Liver (tissue), 9 donors: ENCODE measurements around the gene TFAP2A. TPM values are rescaled to one million over a fixed set of nuclear protein-coding genes. Genes with fewer than 3 reads are reported as not detected.

Experiments used
- DNase-seq: peaks from one replicate; pipeline ENCODE4 v3.0.0-alpha.2; 2017; ENCODE audit warnings: low spot score
- H3K27ac ChIP-seq, 2 donors: one replicate each; pipeline ENCODE4 v1.7.0; 2013; ENCODE audit warnings: inconsistent platforms in 2 of 2, low read length in 2 of 2, control low read depth in 1 of 2, low read depth in 1 of 2, mild to moderate bottlenecking in 1 of 2
- H3K27me3 ChIP-seq, 4 donors: one replicate each; pipeline versions ENCODE4 v1.6.1 to v1.7.0; 2013; ENCODE audit warnings: low read length in 3 of 4, inconsistent platforms in 1 of 4, mild to moderate bottlenecking in 1 of 4, moderate library complexity in 1 of 4; ENCODE audit not compliant: control insufficient read depth in 4 of 4, insufficient read depth in 4 of 4
- H3K36me3 ChIP-seq, 4 donors: one replicate each; pipeline versions ENCODE4 v1.6.1 to v1.7.0; 2013; ENCODE audit warnings: low read length in 3 of 4, mild to moderate bottlenecking in 3 of 4, low read depth in 1 of 4, moderate library complexity in 1 of 4; ENCODE audit not compliant: control insufficient read depth in 4 of 4, insufficient read depth in 3 of 4
- H3K4me1 ChIP-seq, 4 donors: one replicate each; pipeline versions ENCODE4 v1.6.1 to v1.7.0; 2013; ENCODE audit warnings: low read length in 3 of 4, mild to moderate bottlenecking in 3 of 4, moderate library complexity in 1 of 4; ENCODE audit not compliant: control insufficient read depth in 4 of 4, insufficient read depth in 4 of 4
- H3K4me3 ChIP-seq, 3 donors: one replicate each; pipeline versions ENCODE4 v1.6.1 to v1.7.0; 2013; ENCODE audit warnings: low read length in 3 of 3, control low read depth in 1 of 3, low read depth in 1 of 3, mild to moderate bottlenecking in 1 of 3
- H3K9ac ChIP-seq, 2 donors: one replicate each; pipeline ENCODE4 v1.7.0; 2013; ENCODE audit warnings: low read length in 2 of 2, mild to moderate bottlenecking in 2 of 2, moderate library complexity in 2 of 2, control low read depth in 1 of 2, low read depth in 1 of 2
- H3K9me3 ChIP-seq, 4 donors: one replicate each; pipeline versions ENCODE4 v1.6.1 to v1.7.0; 2013; ENCODE audit warnings: low read length in 3 of 4; ENCODE audit not compliant: control insufficient read depth in 4 of 4
- ATF3 ChIP-seq: IDR thresholded peaks from 2 replicates; pipeline ENCODE4 v1.6.1; 2016; ENCODE audit warnings: antibody characterized with exemption
- EGR1 ChIP-seq, 2 donors: IDR thresholded peaks; 2 replicates each; pipeline ENCODE4 v1.6.1; 2016 to 2018; ENCODE audit warnings: antibody characterized with exemption in 2 of 2, low read depth in 2 of 2
- FOXA1 ChIP-seq: IDR thresholded peaks from 2 replicates; pipeline ENCODE4 v1.6.1; 2016; ENCODE audit warnings: antibody characterized with exemption
- FOXA2 ChIP-seq: IDR thresholded peaks from 2 replicates; pipeline ENCODE4 v1.6.1; 2016; ENCODE audit warnings: antibody characterized with exemption
- GABPA ChIP-seq, 2 donors: IDR thresholded peaks in 1 of 2; conservative IDR thresholded peaks in 1 of 2; 2 replicates each; pipeline ENCODE4 v1.6.1; 2016; ENCODE audit warnings: antibody characterized with exemption in 2 of 2, mild to moderate bottlenecking in 1 of 2, moderate library complexity in 1 of 2
- HNF4A ChIP-seq, 2 donors: conservative IDR thresholded peaks; 2 replicates each; pipeline ENCODE4 v1.6.1; 2016; ENCODE audit warnings: antibody characterized with exemption in 2 of 2, mild to moderate bottlenecking in 2 of 2
- HNF4G ChIP-seq: IDR thresholded peaks from 2 replicates; pipeline ENCODE4 v1.6.1; 2016; ENCODE audit warnings: antibody characterized with exemption
- JUND ChIP-seq, 2 donors: IDR thresholded peaks; 2 replicates each; pipeline ENCODE4 v1.6.1; 2016; ENCODE audit warnings: antibody characterized with exemption in 2 of 2
- NR2F2 ChIP-seq: IDR thresholded peaks from 2 replicates; pipeline ENCODE4 v1.6.1; 2016; ENCODE audit warnings: antibody characterized with exemption
- RAD21 ChIP-seq, 2 donors: IDR thresholded peaks; 2 replicates each; pipeline ENCODE4 v1.6.1; 2016; ENCODE audit warnings: antibody characterized with exemption in 2 of 2, mild to moderate bottlenecking in 2 of 2
- SP1 ChIP-seq: IDR thresholded peaks from 2 replicates; pipeline ENCODE4 v1.6.1; 2018; ENCODE audit warnings: antibody characterized with exemption, mild to moderate bottlenecking
- TAF1 ChIP-seq: conservative IDR thresholded peaks from 2 replicates; pipeline ENCODE4 v1.6.1; 2016; ENCODE audit warnings: antibody characterized with exemption, mild to moderate bottlenecking
- YY1 ChIP-seq: IDR thresholded peaks from 2 replicates; pipeline ENCODE4 v1.6.1; 2016; ENCODE audit warnings: antibody characterized with exemption, mild to moderate bottlenecking
- WGBS: extraction: QIAGEN DNeasy Blood & Tissue Kit; methylation state at CpG from one replicate; pipeline ENCODE4 v1.1.7; 2013; 5-methylcytosine and 5-hydroxymethylcytosine counted together
- polyA plus RNA-seq, 2 donors: library from polyadenylated mRNA; stranded (reverse) in 1 of 2; unstranded in 1 of 2; fragments of 200-250 nt in 1 of 2; fragments of >200 nt in 1 of 2; fragmentation: Nextera tagmentation in 1 of 2; extraction: Ambion mirVana in 1 of 2; gene quantifications; one replicate each; pipeline versions ENCODE4 v1.2.1 to v1.2.3, GENCODE V29; 2013 to 2015
- total RNA-seq, 2 donors: library from RNA; depleted of rRNA; stranded (reverse); fragments of >200 nt; gene quantifications; one replicate each; pipeline ENCODE4 v1.2.3, GENCODE V29; 2014
- TF ChIP-seq, protein P1 (sequence below): fragments of 150-350 bp; IDR thresholded peaks from 2 replicates; pipeline ENCODE4 v1.5.1; 2017; ENCODE audit warnings: improper control_type of control experiment, low read depth, low read length; ENCODE audit not compliant: missing input control
- TF ChIP-seq, protein P2 (sequence below): IDR thresholded peaks from 2 replicates; pipeline ENCODE4 v1.6.1; 2016; ENCODE audit warnings: antibody characterized with exemption
- TF ChIP-seq, protein P3 (sequence below): IDR thresholded peaks from 2 replicates; pipeline ENCODE4 v1.6.1; 2016; ENCODE audit warnings: antibody characterized with exemption, mild to moderate bottlenecking
- TF ChIP-seq, protein P4 (sequence below): IDR thresholded peaks from 2 replicates; pipeline ENCODE4 v1.6.1; 2016; ENCODE audit warnings: antibody characterized with exemption
- donor health status: healthy.
- donor health status: healthy.
- donor health status: healthy.
- donor health status: healthy.
- donor health status: healthy.

The TFAP2A gene
- total and polyA plus RNA-seq, 4 donors: 0.03 to 0.08 TPM; not detected in 2

- H3K36me3 ChIP-seq: no peaks in the 10 kb centered on the region
- no peak overlapping the region for H3K9ac ChIP-seq
- 40% methylated on average over 18 of the region's 18 CpGs for WGBS
- no peak for DNase-seq
- no peak overlapping the region for H3K4me3 ChIP-seq
- TF ChIP-seq FOXA2 (no peak), JUND (IDR thresholded peaks at IDR 0.05) (no peak), HNF4A (conservative IDR thresholded peaks at IDR 0.05) (no peak), HNF4G (no peak), EGR1 (IDR thresholded peaks at IDR 0.05; ENCODE audit: low read depth in 2 of 2) (no peak), FOXA1 (no peak), GABPA (IDR thresholded peaks at IDR 0.05 in 1 of 2, conservative IDR thresholded peaks at IDR 0.05 in 1 of 2) (no peak), TAF1 (no peak)
- TF ChIP-seq, protein P1, sequence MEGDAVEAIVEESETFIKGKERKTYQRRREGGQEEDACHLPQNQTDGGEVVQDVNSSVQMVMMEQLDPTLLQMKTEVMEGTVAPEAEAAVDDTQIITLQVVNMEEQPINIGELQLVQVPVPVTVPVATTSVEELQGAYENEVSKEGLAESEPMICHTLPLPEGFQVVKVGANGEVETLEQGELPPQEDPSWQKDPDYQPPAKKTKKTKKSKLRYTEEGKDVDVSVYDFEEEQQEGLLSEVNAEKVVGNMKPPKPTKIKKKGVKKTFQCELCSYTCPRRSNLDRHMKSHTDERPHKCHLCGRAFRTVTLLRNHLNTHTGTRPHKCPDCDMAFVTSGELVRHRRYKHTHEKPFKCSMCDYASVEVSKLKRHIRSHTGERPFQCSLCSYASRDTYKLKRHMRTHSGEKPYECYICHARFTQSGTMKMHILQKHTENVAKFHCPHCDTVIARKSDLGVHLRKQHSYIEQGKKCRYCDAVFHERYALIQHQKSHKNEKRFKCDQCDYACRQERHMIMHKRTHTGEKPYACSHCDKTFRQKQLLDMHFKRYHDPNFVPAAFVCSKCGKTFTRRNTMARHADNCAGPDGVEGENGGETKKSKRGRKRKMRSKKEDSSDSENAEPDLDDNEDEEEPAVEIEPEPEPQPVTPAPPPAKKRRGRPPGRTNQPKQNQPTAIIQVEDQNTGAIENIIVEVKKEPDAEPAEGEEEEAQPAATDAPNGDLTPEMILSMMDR: no peak
- TF ChIP-seq, protein P2, sequence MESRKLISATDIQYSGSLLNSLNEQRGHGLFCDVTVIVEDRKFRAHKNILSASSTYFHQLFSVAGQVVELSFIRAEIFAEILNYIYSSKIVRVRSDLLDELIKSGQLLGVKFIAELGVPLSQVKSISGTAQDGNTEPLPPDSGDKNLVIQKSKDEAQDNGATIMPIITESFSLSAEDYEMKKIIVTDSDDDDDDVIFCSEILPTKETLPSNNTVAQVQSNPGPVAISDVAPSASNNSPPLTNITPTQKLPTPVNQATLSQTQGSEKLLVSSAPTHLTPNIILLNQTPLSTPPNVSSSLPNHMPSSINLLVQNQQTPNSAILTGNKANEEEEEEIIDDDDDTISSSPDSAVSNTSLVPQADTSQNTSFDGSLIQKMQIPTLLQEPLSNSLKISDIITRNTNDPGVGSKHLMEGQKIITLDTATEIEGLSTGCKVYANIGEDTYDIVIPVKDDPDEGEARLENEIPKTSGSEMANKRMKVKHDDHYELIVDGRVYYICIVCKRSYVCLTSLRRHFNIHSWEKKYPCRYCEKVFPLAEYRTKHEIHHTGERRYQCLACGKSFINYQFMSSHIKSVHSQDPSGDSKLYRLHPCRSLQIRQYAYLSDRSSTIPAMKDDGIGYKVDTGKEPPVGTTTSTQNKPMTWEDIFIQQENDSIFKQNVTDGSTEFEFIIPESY: no peak
- TF ChIP-seq, protein P3, sequence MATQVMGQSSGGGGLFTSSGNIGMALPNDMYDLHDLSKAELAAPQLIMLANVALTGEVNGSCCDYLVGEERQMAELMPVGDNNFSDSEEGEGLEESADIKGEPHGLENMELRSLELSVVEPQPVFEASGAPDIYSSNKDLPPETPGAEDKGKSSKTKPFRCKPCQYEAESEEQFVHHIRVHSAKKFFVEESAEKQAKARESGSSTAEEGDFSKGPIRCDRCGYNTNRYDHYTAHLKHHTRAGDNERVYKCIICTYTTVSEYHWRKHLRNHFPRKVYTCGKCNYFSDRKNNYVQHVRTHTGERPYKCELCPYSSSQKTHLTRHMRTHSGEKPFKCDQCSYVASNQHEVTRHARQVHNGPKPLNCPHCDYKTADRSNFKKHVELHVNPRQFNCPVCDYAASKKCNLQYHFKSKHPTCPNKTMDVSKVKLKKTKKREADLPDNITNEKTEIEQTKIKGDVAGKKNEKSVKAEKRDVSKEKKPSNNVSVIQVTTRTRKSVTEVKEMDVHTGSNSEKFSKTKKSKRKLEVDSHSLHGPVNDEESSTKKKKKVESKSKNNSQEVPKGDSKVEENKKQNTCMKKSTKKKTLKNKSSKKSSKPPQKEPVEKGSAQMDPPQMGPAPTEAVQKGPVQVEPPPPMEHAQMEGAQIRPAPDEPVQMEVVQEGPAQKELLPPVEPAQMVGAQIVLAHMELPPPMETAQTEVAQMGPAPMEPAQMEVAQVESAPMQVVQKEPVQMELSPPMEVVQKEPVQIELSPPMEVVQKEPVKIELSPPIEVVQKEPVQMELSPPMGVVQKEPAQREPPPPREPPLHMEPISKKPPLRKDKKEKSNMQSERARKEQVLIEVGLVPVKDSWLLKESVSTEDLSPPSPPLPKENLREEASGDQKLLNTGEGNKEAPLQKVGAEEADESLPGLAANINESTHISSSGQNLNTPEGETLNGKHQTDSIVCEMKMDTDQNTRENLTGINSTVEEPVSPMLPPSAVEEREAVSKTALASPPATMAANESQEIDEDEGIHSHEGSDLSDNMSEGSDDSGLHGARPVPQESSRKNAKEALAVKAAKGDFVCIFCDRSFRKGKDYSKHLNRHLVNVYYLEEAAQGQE: no peak
- peaks cover 18 to 54% (median 32%) of the 10 kb centered on the region in 4 donors for H3K27me3 ChIP-seq
- H3K27ac ChIP-seq: no peak overlapping the region
- peaks cover 0 to 13% (median 2%) of the 10 kb centered on the region in 4 donors for H3K9me3 ChIP-seq
- H3K4me1 ChIP-seq: peaks cover 12 to 30% (median 21%) of the 10 kb centered on the region in 4 donors
Observed at GRCh38 chr6:10418361-10418861, 3.5 kb upstream of the TFAP2A start.

GRCh38 chr6:10417681-10418104, 2.8 kb upstream of the TFAP2A start:
- peak overlapping the region in 1 of 3 donors; percentile 40 for H3K4me3 ChIP-seq

More at GRCh38 chr6:10417681-10418104, 2.8 kb upstream of the TFAP2A start:
- no peak overlapping the region for H3K27ac ChIP-seq
- TF ChIP-seq FOXA1 (no peak), TAF1 (no peak), FOXA2 (no peak), YY1 (no peak), HNF4G (no peak), GABPA (IDR thresholded peaks at IDR 0.05 in 1 of 2, conservative IDR thresholded peaks at IDR 0.05 in 1 of 2) (no peak), ATF3 (no peak), RAD21 (IDR thresholded peaks at IDR 0.05) (no peak), JUND (IDR thresholded peaks at IDR 0.05) (no peak), SP1 (no peak), HNF4A (conservative IDR thresholded peaks at IDR 0.05) (no peak), NR2F2 (no peak)
- TF ChIP-seq, protein P1: no peak
- TF ChIP-seq, protein P2: no peak
- TF ChIP-seq, protein P4, sequence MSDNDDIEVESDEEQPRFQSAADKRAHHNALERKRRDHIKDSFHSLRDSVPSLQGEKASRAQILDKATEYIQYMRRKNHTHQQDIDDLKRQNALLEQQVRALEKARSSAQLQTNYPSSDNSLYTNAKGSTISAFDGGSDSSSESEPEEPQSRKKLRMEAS: no peak
- peaks cover 19 to 37% (median 29%) of the 10 kb centered on the region in 4 donors for H3K4me1 ChIP-seq
- no peak for DNase-seq
- no peak overlapping the region for H3K9ac ChIP-seq
- H3K9me3 ChIP-seq: peaks cover 0 to 13% (median 2%) of the 10 kb centered on the region in 4 donors
- H3K27me3 ChIP-seq: peaks cover 14 to 48% (median 35%) of the 10 kb centered on the region in 4 donors
- H3K36me3 ChIP-seq: no peaks in the 10 kb centered on the region
- 33% methylated on average over 18 of the region's 18 CpGs for WGBS
